ENCODE results near the gene SYTL4.
"Not testable (repeated sequence)": the region's sequence is repeated elsewhere in the genome, so short reads cannot be mapped to it uniquely, and the experiment has no call there.

The SYTL4 gene

GRCh38 chrX:100731441-100732281 lies at the start of gene SYTL4:
Gene SYTL4, minus strand, starts transcription at chrX:100732121. Its CDS starts 30,084 bp downstream, at chrX:100702037.
- no peak for DNase-seq

GRCh38 chrX:100769439-100769838 lies 37.5 kb upstream of the SYTL4 start:
- not testable (repeated sequence) for DNase-seq

- no peak for DNase-seq
Observed at GRCh38 chrX:100768679-100769338, 36.9 kb upstream of the SYTL4 start.

GRCh38 chrX:100750883-100751282 lies 19.0 kb upstream of the SYTL4 start:
- no peak for DNase-seq

GRCh38 chrX:100748108-100748507 lies 16.2 kb upstream of the SYTL4 start:
- no peak for DNase-seq

GRCh38 chrX:100747703-100748102 lies 15.8 kb upstream of the SYTL4 start:
- DNase-seq: no peak

- DNase-seq: no peak
Observed at GRCh38 chrX:100747090-100747489, 15.2 kb upstream of the SYTL4 start.

GRCh38 chrX:100745806-100746537 lies 14.1 kb upstream of the SYTL4 start:
- DNase-seq: no peak

GRCh38 chrX:100745205-100745604 lies 13.3 kb upstream of the SYTL4 start:
- no peak for DNase-seq

- DNase-seq: no peak
Observed at GRCh38 chrX:100743009-100743607, 11.2 kb upstream of the SYTL4 start.

GRCh38 chrX:100724006-100724405 lies 7.9 kb downstream of the SYTL4 start:
- DNase-seq: not testable (repeated sequence)

- DNase-seq: no peak
Observed at GRCh38 chrX:100721328-100721727, 10.6 kb downstream of the SYTL4 start.

GRCh38 chrX:100720301-100720700 lies 11.6 kb downstream of the SYTL4 start:
- DNase-seq: peak; percentile 78

- DNase-seq: no peak
Observed at GRCh38 chrX:100719139-100719538, 12.8 kb downstream of the SYTL4 start.

- DNase-seq: peak; percentile 72
Observed at GRCh38 chrX:100717363-100717762, 14.6 kb downstream of the SYTL4 start.

GRCh38 chrX:100710816-100711215 lies 21.1 kb downstream of the SYTL4 start:
- no peak for DNase-seq

GRCh38 chrX:100704581-100705203 lies 27.2 kb downstream of the SYTL4 start:
- DNase-seq: no peak

- DNase-seq: no peak
Observed at GRCh38 chrX:100700809-100701208, 31.1 kb downstream of the SYTL4 start.

- DNase-seq: no peak
Observed at GRCh38 chrX:100698551-100698950, 33.4 kb downstream of the SYTL4 start.

- DNase-seq: no peak
Observed at GRCh38 chrX:100696699-100697351, 35.1 kb downstream of the SYTL4 start.

- no peak for DNase-seq
Observed at GRCh38 chrX:100695991-100696390, 35.9 kb downstream of the SYTL4 start.

- DNase-seq: no peak
Observed at GRCh38 chrX:100695302-100695701, 36.6 kb downstream of the SYTL4 start.

All from DMS 273 treated with DMSO at 0.1 percent for 48 hours (cell line).